H54 (cell line): ENCODE measurements around the gene SPTSSB.

Experiments used
- DNase-seq: peaks from one replicate; pipeline ENCODE4 v3.0.0; 2011; ENCODE audit warnings: low spot score, mixed read lengths; ENCODE audit not compliant: insufficient read length
- FAIRE-seq: peaks from 3 replicates; lab custom pipeline; 2011; peaks lifted over from hg19 to GRCh38; lab: Jason Lieb, UNC
- POLR2A ChIP-seq: IDR thresholded peaks from 2 replicates; pipeline ENCODE4 v1.6.1; 2011; ENCODE audit warnings: low read depth, mild to moderate bottlenecking, low read length

SPTSSB gene

GRCh38 chr3:161339517-161340500 lies 31.5 kb downstream of the SPTSSB start:
- TF ChIP-seq POLR2A = no peak
- DNase-seq (no peak), FAIRE-seq (no peak)

DNA sequence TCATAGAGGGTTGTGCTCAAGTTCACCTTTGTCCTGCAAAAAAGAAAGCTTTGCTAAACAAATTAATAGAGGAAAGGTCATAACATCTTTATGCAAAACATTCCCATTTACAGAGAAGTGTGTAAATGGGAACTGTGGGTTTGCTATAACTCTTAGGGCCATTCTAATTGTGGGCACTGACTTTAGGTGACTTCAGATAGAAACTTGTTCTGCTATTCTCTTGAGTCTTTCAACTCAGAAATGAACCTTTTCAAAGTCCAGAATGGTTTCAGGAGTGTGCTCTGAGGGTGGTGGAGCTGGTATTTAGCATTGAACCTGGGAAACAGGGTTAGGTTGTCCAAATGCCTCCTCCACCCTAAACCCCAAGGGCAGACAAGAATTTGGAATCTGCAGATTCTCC lies 34.0 kb downstream of the SPTSSB start:
- DNase-seq (no peak), FAIRE-seq (no peak)
- TF ChIP-seq POLR2A = no peak

DNA sequence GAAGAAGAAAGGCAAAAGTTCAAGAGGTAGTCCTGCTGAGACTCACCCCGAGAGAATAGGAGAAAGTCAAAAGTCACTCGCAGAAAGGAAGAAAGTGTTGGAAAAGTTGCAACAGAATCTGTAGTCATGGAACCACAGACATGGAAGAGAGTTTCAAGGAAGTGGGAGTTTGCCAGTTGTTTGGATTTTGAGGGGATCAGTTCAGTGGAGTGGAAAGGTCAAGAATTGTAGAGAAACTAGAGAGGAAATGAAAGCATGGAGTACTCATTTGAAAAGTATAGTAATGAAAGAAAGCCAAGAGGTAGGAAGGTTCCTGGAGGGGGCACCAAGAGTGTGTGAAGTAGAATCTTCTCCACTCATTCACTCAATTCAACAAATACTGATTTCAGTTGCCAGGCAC lies 34.7 kb downstream of the SPTSSB start:
- no peak for TF ChIP-seq POLR2A
- DNase-seq = no peak
- FAIRE-seq = no peak

DNA sequence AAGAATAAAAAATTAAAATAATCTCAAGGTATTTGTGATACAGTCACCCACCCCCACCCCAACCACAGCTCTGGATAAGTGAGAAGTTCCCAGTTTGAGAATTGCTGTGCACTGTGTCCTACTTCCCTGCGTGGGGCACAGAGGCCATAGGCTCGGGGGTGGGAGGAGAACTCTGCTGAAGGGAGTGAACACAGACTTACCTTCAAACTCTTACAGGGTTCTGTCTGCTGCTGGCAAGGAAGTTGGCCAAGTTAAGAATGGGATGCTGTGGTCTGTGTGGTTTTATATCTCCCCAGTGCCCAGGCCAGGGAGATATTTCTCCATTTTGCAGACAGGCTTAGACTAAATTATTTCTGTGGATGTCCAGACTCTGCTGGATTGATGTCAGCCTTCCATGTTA lies 37.6 kb downstream of the SPTSSB start:
- no peak for DNase-seq
- TF ChIP-seq POLR2A = no peak

GRCh38 chr3:161332792-161333191 lies 38.5 kb downstream of the SPTSSB start:
- no peak for TF ChIP-seq POLR2A
- FAIRE-seq = no peak
- no peak for DNase-seq

More for the DNA sequence above, 37.6 kb downstream of the SPTSSB start:
- no peak for FAIRE-seq

GRCh38 chr3:161325059-161325458 lies 46.3 kb downstream of the SPTSSB start:
- no peak for TF ChIP-seq POLR2A
- DNase-seq (no peak), FAIRE-seq (no peak)

- TF ChIP-seq POLR2A = no peak
- FAIRE-seq = no peak
- DNase-seq = no peak
Measured at GRCh38 chr3:161323926-161324621, 47.2 kb downstream of the SPTSSB start.

DNA sequence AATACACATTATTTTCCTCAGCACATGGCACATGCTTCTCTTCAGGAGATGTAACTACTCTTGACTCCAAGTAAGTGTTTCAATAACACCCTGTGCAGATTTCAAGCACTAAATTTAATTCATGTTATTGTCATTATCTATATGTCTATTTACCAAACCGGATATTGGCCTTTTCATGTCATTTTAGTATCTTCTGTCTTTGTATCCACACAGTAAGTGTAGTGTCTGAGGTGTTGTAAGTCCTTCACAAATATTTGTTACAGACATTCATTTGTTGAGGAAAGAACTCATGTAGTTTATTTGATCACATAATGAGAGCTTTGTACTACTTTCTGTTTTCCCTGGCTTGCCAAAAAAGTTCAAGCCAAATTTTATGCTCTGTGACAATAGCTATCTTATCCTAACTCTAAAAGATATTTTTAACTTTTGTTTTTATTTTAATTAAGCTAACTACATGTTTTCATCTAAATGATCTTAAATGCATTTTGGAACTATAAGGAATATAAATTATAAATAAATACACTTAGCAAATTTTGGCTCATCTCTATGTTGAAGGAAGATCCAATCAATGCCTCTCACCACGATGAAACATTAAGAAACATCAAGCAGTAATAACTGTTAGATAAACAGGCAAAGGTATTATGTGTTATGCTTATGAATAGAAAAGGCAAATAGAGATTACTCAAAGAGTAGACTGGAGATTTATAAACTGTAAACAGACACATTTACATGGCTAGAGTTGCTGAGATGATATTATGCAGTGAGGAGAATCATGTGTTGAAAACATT lies 48.3 kb downstream of the SPTSSB start:
- no peak for FAIRE-seq
- TF ChIP-seq POLR2A = no peak

DNA sequence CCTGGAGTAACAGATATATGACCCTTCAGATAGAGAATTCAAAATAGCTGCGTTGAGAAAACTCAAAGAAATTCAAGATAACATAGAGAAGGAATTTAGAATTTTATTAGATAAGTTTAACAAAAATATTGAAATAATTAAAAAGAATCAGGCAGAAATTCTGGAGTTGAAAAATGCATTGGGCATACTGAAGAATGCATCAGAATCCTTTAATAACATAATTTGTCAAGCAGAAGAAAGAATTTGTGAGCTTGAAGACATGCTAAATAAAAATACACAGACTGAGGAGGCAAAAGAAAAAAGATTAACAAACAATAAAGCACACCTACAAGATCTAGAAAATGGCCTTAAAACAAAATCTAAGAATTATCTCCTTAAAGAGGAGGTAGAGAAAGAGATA lies 50.5 kb downstream of the SPTSSB start:
- DNase-seq = no peak
- no peak for FAIRE-seq
- no peak for TF ChIP-seq POLR2A

More for the DNA sequence above, 48.3 kb downstream of the SPTSSB start:
- DNase-seq = no peak

DNA sequence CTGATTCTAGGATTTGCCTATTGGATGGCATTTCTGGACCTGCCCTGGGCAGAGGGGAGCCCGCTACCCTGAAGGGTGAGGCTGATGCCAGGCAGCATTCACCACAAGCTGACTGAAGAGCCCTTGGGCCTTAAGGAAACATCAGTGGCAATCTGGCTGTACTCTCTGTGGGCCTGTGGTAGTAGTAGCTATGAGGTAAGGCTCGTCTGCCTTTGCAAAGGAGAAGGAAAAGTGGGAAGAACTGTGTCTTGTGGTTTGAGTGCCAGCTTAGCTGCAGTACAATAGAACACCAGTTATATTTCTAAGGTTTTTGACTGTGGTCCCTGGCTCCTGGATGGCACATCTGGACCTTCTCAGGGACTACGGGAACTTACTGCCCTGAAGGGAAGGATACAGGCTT lies 51.5 kb downstream of the SPTSSB start:
- no peak for TF ChIP-seq POLR2A
- DNase-seq (no peak), FAIRE-seq (no peak)

GRCh38 chr3:161317077-161317476 lies 54.2 kb downstream of the SPTSSB start:
- DNase-seq (no peak), FAIRE-seq (no peak)
- no peak for TF ChIP-seq POLR2A

GRCh38 chr3:161316006-161316689 lies 55.2 kb downstream of the SPTSSB start:
- FAIRE-seq = no peak
- DNase-seq = no peak
- TF ChIP-seq POLR2A = no peak

DNA sequence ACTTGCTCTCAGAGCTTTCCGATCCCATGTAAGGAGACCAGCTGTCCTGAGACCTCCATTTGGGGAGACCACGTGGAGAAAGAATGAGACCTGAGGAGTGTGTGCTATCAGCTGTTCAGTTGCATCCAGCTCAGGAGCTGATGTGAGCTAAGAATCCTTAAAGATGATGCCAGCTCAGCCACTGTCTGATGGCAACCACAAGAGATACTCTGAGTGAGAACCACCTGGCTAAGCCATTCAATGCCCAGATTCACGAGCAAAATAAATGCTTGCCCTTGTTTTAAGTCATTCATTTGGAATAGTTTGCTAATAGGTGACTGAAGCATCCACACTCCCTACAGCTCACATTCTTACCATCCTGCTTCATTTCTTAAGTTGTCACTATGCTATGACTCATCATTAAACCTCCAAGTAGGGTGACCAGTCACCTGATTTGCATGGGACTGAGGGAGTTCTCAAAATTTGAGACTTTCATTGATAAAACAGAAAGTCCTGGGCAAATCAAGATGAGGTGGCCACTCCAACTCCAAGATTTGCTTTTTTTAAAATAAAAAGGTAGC lies 56.4 kb downstream of the SPTSSB start:
- no peak for TF ChIP-seq POLR2A
- DNase-seq (peak; percentile 5), FAIRE-seq (no peak)
